ENCODE results near the gene PTER.

The PTER gene

DNA sequence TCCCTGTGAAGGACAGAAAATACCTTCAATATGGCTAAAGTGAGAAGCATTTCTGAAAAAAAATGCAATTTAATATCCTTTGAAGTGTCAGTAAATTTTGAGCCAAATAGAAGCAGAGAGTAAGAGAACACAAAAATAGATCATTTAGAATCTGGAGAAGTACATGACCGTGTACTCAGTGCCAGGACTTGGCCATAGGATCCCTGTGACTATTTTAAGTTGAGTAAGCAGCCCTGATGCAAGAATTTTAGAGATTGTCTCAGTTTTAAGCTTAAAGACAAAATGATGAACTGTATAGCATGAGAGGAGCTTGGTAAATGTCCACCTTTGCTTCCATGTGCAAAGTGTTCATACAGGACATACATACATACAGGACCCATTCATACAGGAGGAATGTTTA lies 2.5 kb downstream of the PTER start:
- Mint-ChIP-seq H3K36me3 (ENCODE audit: low read depth) (no peaks in the 10 kb centered on the region), H3K27me3 (ENCODE audit: low read depth) (peaks cover 10% of the 10 kb centered on the region), H3K9me3 (no peaks in the 10 kb centered on the region), H3K4me3 (peak overlapping the region in 2 of 3 experiments; percentile 27 to 37), H3K27ac (no peak overlapping the region), H3K4me1 (peaks cover 20% of the 10 kb centered on the region)
- TF ChIP-seq, protein P1, sequence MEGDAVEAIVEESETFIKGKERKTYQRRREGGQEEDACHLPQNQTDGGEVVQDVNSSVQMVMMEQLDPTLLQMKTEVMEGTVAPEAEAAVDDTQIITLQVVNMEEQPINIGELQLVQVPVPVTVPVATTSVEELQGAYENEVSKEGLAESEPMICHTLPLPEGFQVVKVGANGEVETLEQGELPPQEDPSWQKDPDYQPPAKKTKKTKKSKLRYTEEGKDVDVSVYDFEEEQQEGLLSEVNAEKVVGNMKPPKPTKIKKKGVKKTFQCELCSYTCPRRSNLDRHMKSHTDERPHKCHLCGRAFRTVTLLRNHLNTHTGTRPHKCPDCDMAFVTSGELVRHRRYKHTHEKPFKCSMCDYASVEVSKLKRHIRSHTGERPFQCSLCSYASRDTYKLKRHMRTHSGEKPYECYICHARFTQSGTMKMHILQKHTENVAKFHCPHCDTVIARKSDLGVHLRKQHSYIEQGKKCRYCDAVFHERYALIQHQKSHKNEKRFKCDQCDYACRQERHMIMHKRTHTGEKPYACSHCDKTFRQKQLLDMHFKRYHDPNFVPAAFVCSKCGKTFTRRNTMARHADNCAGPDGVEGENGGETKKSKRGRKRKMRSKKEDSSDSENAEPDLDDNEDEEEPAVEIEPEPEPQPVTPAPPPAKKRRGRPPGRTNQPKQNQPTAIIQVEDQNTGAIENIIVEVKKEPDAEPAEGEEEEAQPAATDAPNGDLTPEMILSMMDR (IDR thresholded peaks at IDR 0.05; ENCODE audit: unreplicated experiment in 3 of 3): no peak

DNA sequence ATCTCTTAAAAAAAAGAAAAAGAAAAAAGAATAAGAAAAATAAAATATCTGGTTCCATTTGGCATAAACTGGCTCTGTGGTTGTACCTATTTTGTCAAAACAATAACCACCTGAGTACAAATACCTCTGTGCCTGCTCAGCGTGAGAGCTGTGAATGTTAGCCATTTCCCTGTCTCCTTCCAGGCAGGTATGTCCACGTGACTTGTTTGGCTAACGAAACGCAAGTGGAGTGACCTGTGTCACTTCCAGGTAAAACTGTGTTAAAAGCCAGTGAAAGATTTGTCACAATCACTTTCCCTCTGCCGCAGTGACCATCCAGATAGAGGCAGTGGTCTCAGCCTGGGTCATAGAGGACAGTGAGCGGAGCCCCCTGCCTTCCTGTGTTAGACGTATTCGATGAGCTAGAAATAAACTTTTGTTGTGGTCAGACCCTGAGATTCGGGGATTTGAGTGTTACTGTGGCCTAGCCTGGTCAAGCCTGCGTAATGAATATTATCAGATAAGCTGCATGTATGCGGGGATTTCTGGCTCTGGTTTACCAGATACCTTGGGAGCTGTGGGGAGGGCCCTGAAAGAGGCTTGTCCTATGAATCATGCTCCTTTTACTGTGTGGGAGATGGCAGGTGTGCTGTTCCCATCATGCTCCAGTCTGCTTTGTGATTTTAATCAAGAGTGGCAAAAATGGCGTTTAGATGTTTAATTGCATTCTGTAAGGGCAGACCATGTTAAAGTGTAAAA lies 3.8 kb downstream of the PTER start:
- Mint-ChIP-seq H3K9me3 (no peaks in the 10 kb centered on the region), H3K27ac (peak overlapping the region; percentile 15 to 33 (median 17)), H3K4me3 (peak overlapping the region in 1 of 3 experiments; percentile 52), H3K4me1 (peaks cover 20% of the 10 kb centered on the region), H3K36me3 (ENCODE audit: low read depth) (no peaks in the 10 kb centered on the region), H3K27me3 (ENCODE audit: low read depth) (peaks cover 10% of the 10 kb centered on the region)
- TF ChIP-seq, protein P1 (IDR thresholded peaks at IDR 0.05; ENCODE audit: unreplicated experiment in 3 of 3): no peak

DNA sequence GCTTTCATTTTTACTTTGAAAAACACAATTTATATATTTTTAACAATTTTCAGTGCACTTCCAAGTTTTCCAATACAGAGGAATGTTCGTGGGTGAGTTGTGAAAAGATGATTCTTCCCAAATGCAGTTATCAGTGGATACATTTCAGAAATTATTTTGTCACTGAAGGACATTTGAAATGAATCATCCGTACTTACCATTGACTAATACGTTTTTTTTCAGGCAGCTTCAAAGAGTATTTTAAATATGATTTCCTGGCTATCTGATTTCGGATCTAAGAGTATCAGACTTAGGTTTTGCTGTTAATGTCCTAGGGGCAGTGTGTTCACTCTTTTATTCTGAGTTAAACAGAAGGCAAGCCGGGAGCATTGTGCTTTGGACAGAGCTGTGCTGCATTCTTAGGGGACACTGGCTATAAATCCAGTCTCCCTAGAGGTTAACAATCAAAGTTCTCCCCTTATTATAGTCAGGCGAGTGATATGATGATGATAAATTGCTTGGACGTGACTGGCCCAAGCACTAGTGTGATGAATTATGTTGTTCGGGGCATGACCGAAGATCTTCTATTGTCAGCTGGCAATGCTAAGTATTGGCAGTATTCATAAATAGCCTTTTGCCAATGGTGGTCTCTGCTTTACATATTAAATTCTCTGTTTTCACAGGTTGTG lies 4.5 kb downstream of the PTER start:
- peak overlapping the region in 2 of 3 experiments; percentile 1 to 7 for H3K27ac Mint-ChIP-seq
- H3K36me3 Mint-ChIP-seq (ENCODE audit: low read depth): peaks cover under 1% of the 10 kb centered on the region
- no peak overlapping the region for H3K4me3 Mint-ChIP-seq
- TF ChIP-seq, protein P1 (IDR thresholded peaks at IDR 0.05; ENCODE audit: unreplicated experiment in 3 of 3): no peak
- no peaks in the 10 kb centered on the region for H3K9me3 Mint-ChIP-seq
- H3K4me1 Mint-ChIP-seq: peaks cover 18% of the 10 kb centered on the region
- H3K27me3 Mint-ChIP-seq (ENCODE audit: low read depth): peaks cover 7% of the 10 kb centered on the region

DNA sequence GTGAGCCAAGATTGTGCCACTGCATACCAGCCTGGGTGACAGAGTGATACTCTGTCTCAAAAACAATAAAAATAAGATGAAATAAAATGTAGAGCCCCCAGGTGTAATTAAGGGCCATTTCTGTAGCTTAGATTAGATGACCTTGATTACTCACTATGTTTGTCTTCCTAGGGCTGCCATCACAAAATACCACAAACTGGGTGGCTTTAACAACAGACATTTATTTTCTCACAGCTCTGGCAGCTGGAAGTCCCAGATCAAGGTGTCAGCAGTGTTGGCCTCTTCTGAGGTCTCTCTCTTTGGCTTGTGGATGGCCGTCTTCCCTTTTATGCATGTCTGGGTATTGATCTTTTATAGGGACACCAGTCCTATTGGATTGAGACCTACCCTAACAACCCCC lies 6.1 kb downstream of the PTER start:
- TF ChIP-seq, protein P1 (IDR thresholded peaks at IDR 0.05; ENCODE audit: unreplicated experiment in 3 of 3): no peak
- H3K9me3 Mint-ChIP-seq: peaks cover 3% of the 10 kb centered on the region
- no peak overlapping the region for H3K27ac Mint-ChIP-seq
- peaks cover 3% of the 10 kb centered on the region for H3K36me3 Mint-ChIP-seq (ENCODE audit: low read depth)
- H3K4me3 Mint-ChIP-seq: no peak overlapping the region
- H3K4me1 Mint-ChIP-seq: peaks cover 14% of the 10 kb centered on the region
- H3K27me3 Mint-ChIP-seq (ENCODE audit: low read depth): no peaks in the 10 kb centered on the region

DNA sequence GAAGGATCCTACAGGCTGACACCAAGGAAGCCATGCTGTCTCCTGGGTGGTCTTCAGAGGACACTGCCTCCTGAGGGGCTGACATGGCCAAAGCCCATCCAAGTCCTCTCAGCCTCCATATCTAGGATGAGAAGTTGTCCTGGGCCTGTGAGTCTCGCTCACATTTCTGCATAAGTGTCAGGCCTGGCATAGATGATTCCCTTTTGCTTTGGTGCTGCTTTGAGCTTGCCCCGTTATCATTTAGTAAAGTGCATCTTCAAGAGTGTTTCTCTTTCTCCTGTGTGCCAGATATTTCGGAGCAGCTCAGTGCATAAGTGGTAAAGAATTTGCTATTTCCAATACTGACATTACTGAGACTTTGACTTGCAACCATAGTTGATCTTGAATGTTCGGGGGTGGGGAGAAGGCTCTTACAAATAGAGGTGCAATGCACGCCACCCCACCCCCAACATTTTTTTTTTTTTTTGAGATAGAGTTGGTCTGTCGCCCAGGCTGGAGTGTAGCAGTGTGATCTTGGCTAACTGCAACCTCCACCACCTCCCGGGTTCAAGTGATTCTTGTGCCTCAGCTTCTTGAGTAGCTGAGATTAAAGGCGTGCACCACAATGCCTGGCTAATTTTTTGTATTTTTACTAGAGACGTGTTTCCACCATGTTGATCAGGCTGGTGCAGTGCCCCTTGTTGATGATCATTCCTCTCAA lies 9.1 kb downstream of the PTER start:
- no peak overlapping the region for H3K4me3 Mint-ChIP-seq
- H3K4me1 Mint-ChIP-seq: peaks cover 8% of the 10 kb centered on the region

More for the DNA sequence above, 9.1 kb downstream of the PTER start:
- Mint-ChIP-seq H3K9me3 (peaks cover 6% of the 10 kb centered on the region), H3K27ac (no peak overlapping the region), H3K36me3 (ENCODE audit: low read depth) (peaks cover 11% of the 10 kb centered on the region), H3K27me3 (ENCODE audit: low read depth) (no peaks in the 10 kb centered on the region)
- TF ChIP-seq, protein P1 (IDR thresholded peaks at IDR 0.05; ENCODE audit: unreplicated experiment in 3 of 3): no peak

Data from nephron (organoid).